ENCODE measurements around the gene FSTL3. TPM values are rescaled to one million over a fixed set of nuclear protein-coding genes. Genes with fewer than 3 reads are reported as not detected.

Gene FSTL3
- total RNA-seq, 1 experiment from 2014 or later = 7.1 TPM

GRCh38 chr19:709196-709964, 33.2 kb downstream of the FSTL3 start:
- intact Hi-C loops (cut with micrococcal nuclease; ENCODE audit: unreplicated experiment) = no loop called here
- peaks cover 5% of the 10 kb centered on the region for H3K36me3 Mint-ChIP-seq (ENCODE audit: insufficient read depth, unreplicated experiment)
- TF ChIP-seq CTCF (IDR thresholded peaks at IDR 0.05; ENCODE audit: unreplicated experiment) = no peak
- H3K4me1 Mint-ChIP-seq (ENCODE audit: low read depth, unreplicated experiment) = no peaks in the 10 kb centered on the region
- CTCF ChIA-PET = no interaction called here
- no peak overlapping the region for H3K27ac Mint-ChIP-seq (ENCODE audit: unreplicated experiment)
- BruUV-seq (replicated peaks) = no TSS peak
- H3K9me3 Mint-ChIP-seq (ENCODE audit: low read depth, unreplicated experiment) = no peaks in the 10 kb centered on the region
- peaks cover 36% of the 10 kb centered on the region for H3K27me3 Mint-ChIP-seq (ENCODE audit: unreplicated experiment)
- no peak for DNase-seq
- H3K4me3 Mint-ChIP-seq (ENCODE audit: low read depth, unreplicated experiment) = no peak overlapping the region

GRCh38 chr19:709965-710571, 33.9 kb downstream of the FSTL3 start:
- no peak for TF ChIP-seq CTCF (IDR thresholded peaks at IDR 0.05; ENCODE audit: unreplicated experiment)
- Mint-ChIP-seq H3K27me3 (ENCODE audit: unreplicated experiment) (peaks cover 38% of the 10 kb centered on the region), H3K4me3 (ENCODE audit: low read depth, unreplicated experiment) (no peak overlapping the region), H3K4me1 (ENCODE audit: low read depth, unreplicated experiment) (no peaks in the 10 kb centered on the region), H3K36me3 (ENCODE audit: insufficient read depth, unreplicated experiment) (no peaks in the 10 kb centered on the region), H3K9me3 (ENCODE audit: low read depth, unreplicated experiment) (no peaks in the 10 kb centered on the region), H3K27ac (ENCODE audit: unreplicated experiment) (no peak overlapping the region)
- no TSS peak for BruUV-seq (replicated peaks)
- intact Hi-C loops (cut with micrococcal nuclease; ENCODE audit: unreplicated experiment) = no loop called here
- CTCF ChIA-PET = no interaction called here
- DNase-seq = no peak

- DNase-seq = no peak
- peaks cover 4% of the 10 kb centered on the region for H3K36me3 Mint-ChIP-seq (ENCODE audit: insufficient read depth, unreplicated experiment)
- no peaks in the 10 kb centered on the region for H3K4me1 Mint-ChIP-seq (ENCODE audit: low read depth, unreplicated experiment)
- CTCF ChIA-PET = no interaction called here
- TF ChIP-seq CTCF (IDR thresholded peaks at IDR 0.05; ENCODE audit: unreplicated experiment) = no peak
- no peak overlapping the region for H3K27ac Mint-ChIP-seq (ENCODE audit: unreplicated experiment)
- no TSS peak for BruUV-seq (replicated peaks)
- intact Hi-C loops (cut with micrococcal nuclease; ENCODE audit: unreplicated experiment) = no loop called here
- H3K27me3 Mint-ChIP-seq (ENCODE audit: unreplicated experiment) = peaks cover 45% of the 10 kb centered on the region
- H3K4me3 Mint-ChIP-seq (ENCODE audit: low read depth, unreplicated experiment) = no peak overlapping the region
- peaks cover 3% of the 10 kb centered on the region for H3K9me3 Mint-ChIP-seq (ENCODE audit: low read depth, unreplicated experiment)
These were observed 34.6 kb downstream of the FSTL3 start for GRCh38 chr19:710767-711166.

GRCh38 chr19:711254-711653, 35.1 kb downstream of the FSTL3 start:
- no peaks in the 10 kb centered on the region for H3K4me1 Mint-ChIP-seq (ENCODE audit: low read depth, unreplicated experiment)
- CTCF ChIA-PET = no interaction called here
- no peak for DNase-seq
- H3K27me3 Mint-ChIP-seq (ENCODE audit: unreplicated experiment) = peaks cover 50% of the 10 kb centered on the region
- no peak overlapping the region for H3K27ac Mint-ChIP-seq (ENCODE audit: unreplicated experiment)
- H3K4me3 Mint-ChIP-seq (ENCODE audit: low read depth, unreplicated experiment) = no peak overlapping the region
- intact Hi-C loops (cut with micrococcal nuclease; ENCODE audit: unreplicated experiment) = no loop called here
- H3K36me3 Mint-ChIP-seq (ENCODE audit: insufficient read depth, unreplicated experiment) = peaks cover 6% of the 10 kb centered on the region
- TF ChIP-seq CTCF (IDR thresholded peaks at IDR 0.05; ENCODE audit: unreplicated experiment) = no peak
- no TSS peak for BruUV-seq (replicated peaks)
- peaks cover 3% of the 10 kb centered on the region for H3K9me3 Mint-ChIP-seq (ENCODE audit: low read depth, unreplicated experiment)

Data from Calu3 (cell line).